ENCODE results near the gene HDAC9. TPM values are rescaled to one million over a fixed set of nuclear protein-coding genes. Genes with fewer than 3 reads are reported as not detected.

HDAC9 gene
- total RNA-seq, 4 donors from 2014 or later: 63.0 to 130 (median 107) TPM

DNA sequence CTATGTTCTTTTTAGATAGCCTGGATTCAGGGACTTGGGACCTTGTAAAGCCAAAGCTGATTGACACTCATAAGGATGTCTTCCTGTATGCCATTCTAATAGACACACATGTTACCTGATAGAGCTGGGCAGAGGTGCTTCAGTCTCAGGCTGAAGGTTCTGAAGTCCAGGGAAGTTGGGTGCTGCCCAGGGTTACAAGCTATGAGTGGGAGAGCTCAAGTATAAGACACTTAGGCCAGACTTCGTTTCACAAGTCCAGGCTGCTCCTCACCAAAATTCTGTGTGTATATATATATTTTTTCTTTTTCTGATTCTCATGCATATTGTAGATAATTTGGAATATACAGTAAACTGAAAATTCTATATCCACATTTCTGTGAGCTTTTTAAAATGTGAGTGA, 144.2 kb downstream of the HDAC9 start:
- Histone ChIP-seq H3K9me3 (no peaks in the 10 kb centered on the region), H3K27me3 (no peaks in the 10 kb centered on the region), H3K36me3 (peaks cover 0 to 20% (median 10%) of the 10 kb centered on the region in 4 donors), H3K4me3 (no peak overlapping the region), H3K27ac (replicated peaks in 1 of 4) (peak overlapping the region in 1 of 4 donors; percentile 18), H3K4me1 (peaks cover 0 to 19% (median 5%) of the 10 kb centered on the region in 4 donors)
- no peak for DNase-seq (ENCODE audit: extremely low spot score)
- intact Hi-C loops (cut with DNase I): no loop called here
- 100% methylated on average over 1 of the region's 1 CpG for WGBS
- TF ChIP-seq POLR2AphosphoS5 (IDR thresholded peaks at IDR 0.05): no peak
- TF ChIP-seq, protein P1, sequence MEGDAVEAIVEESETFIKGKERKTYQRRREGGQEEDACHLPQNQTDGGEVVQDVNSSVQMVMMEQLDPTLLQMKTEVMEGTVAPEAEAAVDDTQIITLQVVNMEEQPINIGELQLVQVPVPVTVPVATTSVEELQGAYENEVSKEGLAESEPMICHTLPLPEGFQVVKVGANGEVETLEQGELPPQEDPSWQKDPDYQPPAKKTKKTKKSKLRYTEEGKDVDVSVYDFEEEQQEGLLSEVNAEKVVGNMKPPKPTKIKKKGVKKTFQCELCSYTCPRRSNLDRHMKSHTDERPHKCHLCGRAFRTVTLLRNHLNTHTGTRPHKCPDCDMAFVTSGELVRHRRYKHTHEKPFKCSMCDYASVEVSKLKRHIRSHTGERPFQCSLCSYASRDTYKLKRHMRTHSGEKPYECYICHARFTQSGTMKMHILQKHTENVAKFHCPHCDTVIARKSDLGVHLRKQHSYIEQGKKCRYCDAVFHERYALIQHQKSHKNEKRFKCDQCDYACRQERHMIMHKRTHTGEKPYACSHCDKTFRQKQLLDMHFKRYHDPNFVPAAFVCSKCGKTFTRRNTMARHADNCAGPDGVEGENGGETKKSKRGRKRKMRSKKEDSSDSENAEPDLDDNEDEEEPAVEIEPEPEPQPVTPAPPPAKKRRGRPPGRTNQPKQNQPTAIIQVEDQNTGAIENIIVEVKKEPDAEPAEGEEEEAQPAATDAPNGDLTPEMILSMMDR (IDR thresholded peaks at IDR 0.05): no peak
- no peak for TF ChIP-seq EP300 (IDR thresholded peaks at IDR 0.05)
- TF ChIP-seq POLR2A (IDR thresholded peaks at IDR 0.05; ENCODE audit: low read depth): no peak

DNA sequence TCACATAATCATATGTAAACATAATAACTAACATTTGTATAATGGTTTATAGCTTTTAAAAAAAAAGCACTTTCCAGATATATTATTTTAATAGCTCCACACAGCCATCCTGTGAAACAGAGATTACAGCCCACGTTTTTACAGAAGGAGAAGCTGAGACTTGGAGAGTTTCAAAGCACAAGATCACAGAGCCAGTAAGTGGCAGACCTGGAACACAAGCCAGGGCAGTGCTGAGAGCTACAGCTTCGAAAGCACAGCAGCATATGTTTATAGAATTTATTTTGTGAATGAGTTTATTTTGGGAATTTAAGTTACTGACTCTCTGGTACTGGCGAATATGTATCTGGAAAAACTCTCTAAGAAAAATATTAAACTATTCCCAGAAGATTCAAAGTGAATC, 149.4 kb downstream of the HDAC9 start:
- peaks cover 0 to 28% (median 17%) of the 10 kb centered on the region in 4 donors for H3K36me3 ChIP-seq
- DNase-seq (ENCODE audit: extremely low spot score): no peak
- H3K9me3 ChIP-seq: no peaks in the 10 kb centered on the region
- H3K4me1 ChIP-seq: no peaks in the 10 kb centered on the region
- H3K4me3 ChIP-seq: no peak overlapping the region
- 61% methylated on average over 3 of the region's 3 CpGs for whole genome bisulfite sequencing
- H3K27ac ChIP-seq (replicated peaks in 1 of 4): no peak overlapping the region
- intact Hi-C loops (cut with DNase I): no loop called here
- TF ChIP-seq POLR2AphosphoS5 (IDR thresholded peaks at IDR 0.05) (no peak), POLR2A (IDR thresholded peaks at IDR 0.05; ENCODE audit: low read depth) (no peak)
- TF ChIP-seq, protein P1 (IDR thresholded peaks at IDR 0.05): no peak
- H3K27me3 ChIP-seq: no peaks in the 10 kb centered on the region

DNA sequence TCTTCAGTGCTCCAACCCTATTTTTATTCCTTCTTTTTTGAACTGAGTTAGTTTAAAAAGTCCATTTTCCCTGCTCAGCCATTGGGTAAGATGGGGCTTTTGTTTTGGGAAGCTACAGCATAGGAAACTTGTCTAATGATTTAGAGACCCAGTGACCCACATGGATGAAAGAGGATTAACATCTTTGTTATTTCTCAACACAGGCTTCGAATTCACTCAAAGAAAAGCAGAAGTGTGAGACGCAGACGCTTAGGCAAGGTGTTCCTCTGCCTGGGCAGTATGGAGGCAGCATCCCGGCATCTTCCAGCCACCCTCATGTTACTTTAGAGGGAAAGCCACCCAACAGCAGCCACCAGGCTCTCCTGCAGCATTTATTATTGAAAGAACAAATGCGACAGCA, 152.0 kb downstream of the HDAC9 start:
- DNase-seq (ENCODE audit: extremely low spot score): no peak
- Histone ChIP-seq H3K4me1 (no peaks in the 10 kb centered on the region), H3K27ac (replicated peaks in 1 of 4) (no peak overlapping the region), H3K4me3 (no peak overlapping the region), H3K27me3 (no peaks in the 10 kb centered on the region), H3K36me3 (peaks cover 0 to 28% (median 19%) of the 10 kb centered on the region in 4 donors), H3K9me3 (no peaks in the 10 kb centered on the region)
- no peak for TF ChIP-seq EP300 (IDR thresholded peaks at IDR 0.05)
- TF ChIP-seq POLR2AphosphoS5 (IDR thresholded peaks at IDR 0.05): no peak
- TF ChIP-seq POLR2A (IDR thresholded peaks at IDR 0.05; ENCODE audit: low read depth): no peak
- TF ChIP-seq, protein P1 (IDR thresholded peaks at IDR 0.05): no peak
- intact Hi-C loops (cut with DNase I): no loop called here
- WGBS: 90% methylated on average over 5 of the region's 5 CpGs

DNA sequence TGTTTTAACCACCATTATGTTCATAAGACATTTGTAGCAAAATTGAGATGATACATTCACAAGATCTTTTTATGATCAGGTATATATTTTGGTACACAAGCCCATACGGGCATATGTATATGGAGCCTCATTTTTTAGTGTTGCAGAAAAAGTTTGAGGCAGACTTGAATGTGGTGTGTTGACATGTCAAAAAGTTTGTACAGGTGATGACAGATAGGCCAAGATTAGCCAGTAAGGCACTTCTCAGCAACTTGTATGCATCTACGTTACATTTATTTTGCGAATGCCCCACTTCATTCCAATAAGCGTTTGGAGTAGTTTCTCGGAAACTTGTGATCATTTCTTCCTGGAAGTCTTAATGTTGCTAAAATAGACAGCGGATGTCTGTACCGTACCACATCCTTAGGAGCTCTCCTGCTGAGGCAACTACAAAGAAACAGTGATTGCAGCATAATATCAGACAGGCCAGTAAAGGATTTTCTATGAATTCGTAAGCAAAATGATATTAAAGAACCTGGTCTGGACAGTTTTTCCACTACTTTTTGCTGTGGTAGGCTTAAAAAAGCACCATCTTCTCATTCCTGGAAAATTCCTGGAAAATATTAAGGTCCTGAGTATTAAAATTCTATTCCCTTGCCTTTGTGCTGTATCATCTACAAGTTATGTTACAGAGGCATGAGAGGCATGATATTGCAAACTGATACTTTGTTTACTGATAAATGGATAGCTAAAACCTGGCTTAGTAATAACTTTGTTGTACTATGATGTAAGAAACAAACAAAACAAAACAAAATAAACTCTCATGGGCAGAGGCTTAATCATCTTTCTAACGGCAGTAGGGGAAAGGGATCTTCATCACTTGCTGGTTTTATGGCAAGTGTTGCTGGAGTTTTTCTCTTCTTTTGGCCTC, 153.6 kb downstream of the HDAC9 start:
- Histone ChIP-seq H3K4me1 (no peaks in the 10 kb centered on the region), H3K27ac (replicated peaks in 1 of 4) (no peak overlapping the region), H3K36me3 (peaks cover 0 to 28% (median 19%) of the 10 kb centered on the region in 4 donors), H3K27me3 (no peaks in the 10 kb centered on the region), H3K9me3 (no peaks in the 10 kb centered on the region), H3K4me3 (no peak overlapping the region)
- TF ChIP-seq, protein P1 (IDR thresholded peaks at IDR 0.05): no peak
- TF ChIP-seq POLR2AphosphoS5 (IDR thresholded peaks at IDR 0.05): no peak
- no peak for TF ChIP-seq EP300 (IDR thresholded peaks at IDR 0.05)
- 94% methylated on average over 9 of the region's 9 CpGs for WGBS
- intact Hi-C loops (cut with DNase I): no loop called here
- DNase-seq (ENCODE audit: extremely low spot score): no peak
